Stimulated activated CD4-positive, alpha-beta T cell treated with anti-CD3 and anti-CD28 coated beads, Interleukin-4, amount 100 ng/mL, for 48 hours (primary cell): ENCODE measurements around the gene GPR132.

Source experiments
- DNase-seq, 2 donors: peaks; one replicate each; pipeline ENCODE4 v3.0.0-alpha.2; 2020; ENCODE audit warnings: low read depth in 2 of 2

The GPR132 gene

GRCh38 chr14:105020815-105021655 lies 44.2 kb downstream of the GPR132 start, which contains the start of gene CDCA4:
Gene CDCA4 (minus strand): TSS chr14:105021083. CDS start chr14:105011929, 9,154 bp downstream.
- DNase-seq, result peak; percentile 98

- DNase-seq, result peak; percentile 28 to 49
Measured at GRCh38 chr14:105019861-105020814, 45.1 kb downstream of the GPR132 start.

- DNase-seq, result no peak
Measured at GRCh38 chr14:105018414-105018813, 46.8 kb downstream of the GPR132 start.

DNA sequence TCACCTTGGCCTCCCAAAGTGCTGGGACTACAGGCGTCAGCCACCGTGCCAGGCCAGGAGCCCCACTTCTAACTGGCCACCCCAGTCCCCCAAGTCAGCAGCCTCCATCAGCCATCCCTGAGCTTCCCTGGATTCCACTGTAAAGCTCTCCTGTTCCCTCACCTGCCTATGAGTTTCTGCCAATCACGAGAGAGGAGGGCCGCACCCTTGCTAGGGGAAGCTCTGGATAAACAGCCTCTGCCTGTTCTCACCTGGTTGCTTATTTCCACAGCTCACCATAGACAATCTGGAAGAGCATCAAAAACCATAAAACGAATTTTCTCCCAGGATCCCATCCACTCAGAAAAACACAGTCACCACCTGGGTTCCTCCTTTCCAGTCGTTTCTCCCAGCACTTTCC lies 49.3 kb downstream of the GPR132 start:
- no peak for DNase-seq

- no peak for DNase-seq
Measured at GRCh38 chr14:105015242-105015641, 50.0 kb downstream of the GPR132 start.

DNA sequence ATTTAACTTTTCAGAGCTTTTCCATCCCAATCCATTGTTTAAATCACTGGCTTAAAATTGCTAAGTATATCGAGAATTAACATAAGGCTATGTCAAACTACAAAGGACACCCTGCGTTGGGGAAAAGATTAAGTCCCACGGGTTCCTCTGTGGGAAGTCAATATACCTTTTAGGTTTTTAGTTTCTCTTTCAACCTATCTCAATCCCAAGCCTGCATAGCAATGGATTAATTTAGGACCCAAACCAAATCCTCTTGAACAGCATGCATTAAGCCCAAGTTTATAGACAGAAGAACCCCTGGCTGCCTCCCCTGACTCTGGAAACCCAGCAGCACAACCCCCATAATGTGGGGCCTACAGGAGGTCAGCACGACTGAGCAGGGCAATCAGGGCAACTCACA lies 50.6 kb downstream of the GPR132 start:
- no peak for DNase-seq

DNA sequence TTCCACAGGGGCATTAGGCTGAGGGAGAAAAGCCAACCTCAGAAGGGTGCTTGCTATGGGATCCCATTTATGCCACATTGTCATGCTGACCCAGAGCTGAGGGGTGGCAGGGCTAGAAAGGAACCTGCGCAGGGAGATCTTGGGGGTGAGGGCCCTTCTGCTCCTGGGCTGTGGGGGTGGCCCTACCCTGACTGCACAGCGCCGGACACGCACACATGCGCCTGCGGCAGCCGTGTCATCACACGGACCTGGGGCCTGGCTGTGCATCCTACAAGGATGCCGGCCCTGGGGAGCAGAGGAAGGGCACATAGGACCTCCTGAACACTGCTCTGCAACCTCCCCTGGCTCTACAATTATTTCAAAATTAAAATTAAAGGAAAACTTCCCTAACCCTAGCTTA lies 51.2 kb downstream of the GPR132 start:
- no peak for DNase-seq

- DNase-seq, result no peak
Measured at GRCh38 chr14:105013150-105013785, 52.0 kb downstream of the GPR132 start.

GRCh38 chr14:105012171-105012985 lies 52.9 kb downstream of the GPR132 start:
- no peak for DNase-seq

DNA sequence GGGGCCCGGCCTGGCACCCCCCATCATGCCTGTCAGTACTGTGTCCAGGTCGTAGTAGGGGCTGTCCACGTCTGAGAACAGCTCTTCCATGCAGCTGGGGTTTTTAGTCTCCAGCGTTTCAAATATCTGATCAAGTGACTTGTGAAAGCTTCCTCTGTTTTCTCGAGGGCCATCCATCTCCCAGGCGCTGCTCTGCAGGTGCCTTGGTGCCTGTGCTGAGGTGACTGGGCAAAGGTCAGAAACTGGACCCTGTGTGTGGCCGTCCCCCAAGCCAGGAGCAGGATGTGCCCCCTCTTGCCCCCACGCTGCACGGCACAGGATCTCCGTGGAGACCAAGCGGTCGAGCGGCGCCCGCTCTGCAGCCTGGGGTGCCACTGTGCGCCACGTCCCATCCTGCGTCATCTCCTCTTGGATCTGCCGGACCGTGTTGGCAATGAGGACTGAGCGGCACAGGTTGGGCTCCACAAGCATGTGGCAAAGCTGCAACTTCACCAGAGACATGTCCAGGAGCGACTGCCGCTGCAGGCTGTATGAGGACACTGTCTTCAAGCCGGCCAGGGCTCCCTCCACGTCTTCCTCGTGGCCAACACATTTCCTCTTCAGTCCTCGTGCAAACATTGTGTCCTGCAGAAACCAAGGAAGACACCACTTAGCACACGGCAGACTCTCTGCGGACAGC lies 53.8 kb downstream of the GPR132 start:
- no peak for DNase-seq

- no peak for DNase-seq
Measured at GRCh38 chr14:105010891-105011291, 54.3 kb downstream of the GPR132 start.

- DNase-seq, result no peak
Measured at GRCh38 chr14:105010106-105010505, 55.1 kb downstream of the GPR132 start.

DNA sequence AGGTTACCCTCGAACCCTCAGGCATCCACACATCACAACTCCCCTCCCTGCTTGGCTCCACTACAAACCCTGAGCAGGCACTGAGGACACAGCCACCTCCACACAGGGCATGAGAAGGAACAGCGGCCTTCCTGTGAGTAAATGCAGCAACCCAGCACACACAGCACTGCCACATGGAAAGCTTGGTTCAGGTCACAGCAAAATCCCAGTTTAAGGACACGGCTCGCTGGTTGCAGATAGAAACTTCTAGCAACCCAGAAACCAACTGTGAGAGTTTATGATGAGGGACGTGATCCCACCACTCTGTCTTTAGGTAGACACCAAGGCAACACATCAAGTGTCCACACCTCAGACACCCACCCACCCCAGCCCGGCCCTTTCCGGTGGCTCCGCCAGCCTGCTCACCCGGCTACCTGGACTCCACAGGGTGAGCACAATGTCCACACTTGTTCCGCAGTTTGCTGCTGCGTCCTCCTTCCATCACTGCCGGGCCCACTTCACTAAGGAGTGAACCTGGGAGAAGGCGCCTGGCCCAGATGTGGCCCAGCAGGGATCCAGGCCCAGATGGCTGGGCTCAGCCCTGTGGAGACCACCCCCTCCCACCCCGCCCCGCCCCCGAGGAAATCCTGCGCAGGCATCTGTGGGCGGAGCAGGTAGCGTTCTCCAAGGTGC lies 57.5 kb downstream of the GPR132 start:
- no peak for DNase-seq

DNA sequence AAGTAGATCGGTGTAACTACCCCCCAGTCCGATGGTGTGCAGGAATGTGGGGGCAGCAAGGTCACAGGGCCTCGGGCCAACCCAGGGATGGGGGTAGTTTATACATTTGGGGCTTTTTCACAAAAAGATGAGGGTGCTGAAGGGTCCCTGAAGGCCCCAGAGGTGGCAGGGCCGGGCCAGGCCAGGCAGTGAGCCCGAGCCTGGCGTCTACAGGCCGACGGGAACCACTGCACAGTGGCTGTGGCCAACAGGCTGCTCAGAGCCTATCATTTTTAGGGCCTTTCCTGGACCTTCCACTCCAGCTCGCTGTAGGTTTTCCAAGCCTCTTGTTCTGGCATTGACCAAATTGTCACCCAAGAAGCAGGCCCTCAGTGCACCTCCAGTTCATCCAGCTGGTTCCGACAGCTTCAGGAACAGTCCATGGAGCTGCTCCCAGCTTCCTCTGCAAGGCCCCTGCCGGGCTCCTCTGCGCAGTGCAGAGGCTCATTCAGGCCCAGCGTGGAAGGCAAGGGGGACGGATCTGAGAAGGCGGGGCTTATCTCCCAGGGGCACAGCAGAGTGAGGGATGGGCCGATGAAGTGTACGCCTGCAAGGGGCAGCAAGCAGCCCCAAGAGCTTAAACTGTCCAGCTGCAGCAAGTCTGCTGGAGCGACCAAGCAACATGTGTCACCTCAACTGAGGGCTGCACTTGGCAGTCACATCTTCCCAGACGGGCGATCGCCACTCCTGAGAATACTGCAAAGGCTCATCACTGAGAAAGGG lies 58.2 kb downstream of the GPR132 start:
- no peak for DNase-seq

DNA sequence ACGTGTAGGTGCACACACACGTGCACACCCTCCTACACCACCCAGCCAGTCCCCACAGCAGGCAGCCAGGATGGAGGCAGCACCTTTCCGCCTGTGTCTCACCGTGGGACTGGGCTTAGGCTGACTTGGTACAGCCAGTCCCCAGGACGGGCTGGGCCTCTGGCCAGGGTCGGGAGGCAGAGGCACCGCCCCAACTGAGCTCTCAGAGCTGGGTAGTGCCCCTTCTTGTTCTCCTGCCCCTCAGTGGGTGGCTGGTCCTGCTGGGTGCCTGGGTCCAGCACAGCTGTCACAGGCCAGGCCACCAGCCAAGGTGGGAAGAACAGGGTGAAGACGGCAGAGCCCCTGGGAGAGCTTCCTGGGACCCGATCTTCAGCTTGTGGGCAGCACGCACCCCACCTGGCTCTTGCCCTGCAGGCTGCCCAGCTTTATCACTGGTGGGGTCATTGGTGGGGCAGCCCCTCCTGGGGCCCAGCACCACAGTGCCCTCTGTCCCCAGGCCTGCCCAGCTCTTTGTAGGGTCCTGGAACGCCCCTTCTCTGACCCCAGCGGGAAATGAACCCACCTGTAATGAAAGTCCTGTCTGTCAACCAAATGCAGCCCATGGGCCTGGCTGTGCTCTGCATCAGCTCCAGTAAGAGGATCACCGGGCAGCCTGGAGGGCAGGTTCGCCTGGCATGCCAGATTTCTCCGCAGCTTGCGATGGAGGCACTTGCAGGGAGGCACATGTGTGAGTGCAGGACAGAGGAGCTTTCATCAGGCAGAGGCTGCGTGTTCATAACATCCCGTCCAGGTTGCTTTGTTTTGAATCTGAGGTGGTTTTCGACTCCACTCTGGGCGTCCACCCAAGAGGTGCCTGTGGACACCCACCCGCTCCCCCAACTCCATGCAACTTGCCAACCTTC lies 59.0 kb downstream of the GPR132 start:
- no peak for DNase-seq

GRCh38 chr14:105005329-105005928 lies 59.8 kb downstream of the GPR132 start:
- DNase-seq, result no peak
